Neural cell (in vitro differentiated cells): ENCODE measurements around the gene TRIO. TPM values are rescaled to one million over a fixed set of nuclear protein-coding genes. Genes with fewer than 3 reads are reported as not detected.

ENCODE experiments used
- H2AFZ ChIP-seq: fragments of 200-600, 300-800 bp; sonication (generic), shearing (Covaris generic); 2 replicates; pipeline ENCODE4 v1.6.0; 2014; ENCODE audit warnings: low read depth, mild to moderate bottlenecking, antibody characterized with exemption, low read length, moderate library complexity
- H3F3A ChIP-seq: fragments of 200-600 bp; shearing (Covaris generic); 2 replicates; pipeline ENCODE4 v1.6.1; 2016; ENCODE audit warnings: mild to moderate bottlenecking, moderate library complexity, mixed read lengths, antibody characterized with exemption, low read length; ENCODE audit not compliant: insufficient read depth, poor library complexity, severe bottlenecking
- H3K27ac ChIP-seq: fragments of 200-600, 300-800 bp; sonication (generic), shearing (Covaris generic); 2 replicates; pipeline ENCODE4 v1.5.1; 2014; ENCODE audit warnings: mild to moderate bottlenecking, low read length, moderate library complexity
- H3K27me3 ChIP-seq: fragments of 300-800, 200-600 bp; sonication (generic), shearing (Covaris generic); 2 replicates; pipeline ENCODE4 v1.6.0; 2014; ENCODE audit warnings: mild to moderate bottlenecking, low read depth, low read length, moderate library complexity; ENCODE audit not compliant: insufficient read depth
- H3K36me3 ChIP-seq: fragments of 300-800, 200-600 bp; sonication (generic), shearing (Covaris generic); 2 replicates; pipeline ENCODE4 v1.5.1; 2014; ENCODE audit warnings: mild to moderate bottlenecking, antibody characterized with exemption, low read length, moderate library complexity; ENCODE audit not compliant: insufficient read depth
- H3K4me2 ChIP-seq: fragments of 300-800, 200-600 bp; sonication (generic), shearing (Covaris generic); 2 replicates; pipeline ENCODE4 v1.6.0; 2014; ENCODE audit warnings: mild to moderate bottlenecking, low read length
- H3K4me3 ChIP-seq: fragments of 300-800, 200-600 bp; sonication (generic), shearing (Covaris generic); 2 replicates; pipeline ENCODE4 v1.5.1; 2014; ENCODE audit warnings: mild to moderate bottlenecking, low read length, moderate library complexity
- H3K79me2 ChIP-seq: fragments of 200-600 bp; shearing (Covaris generic); replicated peaks from 2 replicates; pipeline ENCODE4 v1.6.0; 2014; ENCODE audit warnings: mild to moderate bottlenecking, low read length, moderate library complexity; ENCODE audit not compliant: insufficient read depth
- H3K9ac ChIP-seq: fragments of 300-800, 200-600 bp; sonication (generic), shearing (Covaris generic); 2 replicates; pipeline ENCODE4 v1.6.1; 2016; ENCODE audit warnings: mild to moderate bottlenecking, low read length, mixed read lengths
- H3K9me2 ChIP-seq: fragments of 200-600 bp; shearing (Covaris generic); 2 replicates; pipeline ENCODE4 v1.6.1; 2016; ENCODE audit warnings: mild to moderate bottlenecking, low read length, mixed read lengths; ENCODE audit not compliant: insufficient read depth
- H3K9me3 ChIP-seq: fragments of 200-600, 300-800 bp; sonication (generic), shearing (Covaris generic); 2 replicates; pipeline ENCODE4 v1.6.1; 2016; ENCODE audit warnings: mild to moderate bottlenecking, mixed run types, low read length, moderate library complexity, mixed read lengths
- H4K20me1 ChIP-seq: fragments of 200-600 bp; shearing (Covaris generic); 2 replicates; pipeline ENCODE4 v1.6.1; 2016; ENCODE audit warnings: mild to moderate bottlenecking, mixed run types; ENCODE audit not compliant: insufficient read depth
- EP300 ChIP-seq: fragments of 450-650 bp; conservative IDR thresholded peaks from 2 replicates; pipeline ENCODE4 v1.6.1; 2014; ENCODE audit warnings: antibody characterized with exemption, mild to moderate bottlenecking, moderate library complexity; ENCODE audit not compliant: poor library complexity, severe bottlenecking
- EZH2 ChIP-seq: fragments of 200-600, 300-800 bp; shearing (Covaris generic), sonication (generic); IDR thresholded peaks from 2 replicates; pipeline ENCODE4 v1.6.1; 2014; ENCODE audit warnings: antibody characterized with exemption, low read length, borderline replicate concordance, mild to moderate bottlenecking; ENCODE audit not compliant: insufficient read depth, poor library complexity, severe bottlenecking
- MXI1 ChIP-seq: fragments of 450-650 bp; conservative IDR thresholded peaks from 2 replicates; pipeline ENCODE4 v1.6.1; 2014; ENCODE audit warnings: antibody characterized with exemption, mild to moderate bottlenecking; ENCODE audit not compliant: poor library complexity, severe bottlenecking
- POLR2AphosphoS5 ChIP-seq: IDR thresholded peaks from 2 replicates; pipeline ENCODE4 v1.6.1; 2012
- RAD21 ChIP-seq: fragments of 450-650 bp; conservative IDR thresholded peaks from 2 replicates; pipeline ENCODE4 v1.6.1; 2014; ENCODE audit warnings: antibody characterized with exemption, mild to moderate bottlenecking, moderate library complexity
- SMC3 ChIP-seq: fragments of 450-650 bp; conservative IDR thresholded peaks from 2 replicates; pipeline ENCODE4 v1.6.1; 2014; ENCODE audit warnings: antibody characterized with exemption, mild to moderate bottlenecking, moderate library complexity; ENCODE audit not compliant: poor library complexity
- TAF1 ChIP-seq: IDR thresholded peaks from 2 replicates; pipeline ENCODE4 v1.6.1; 2012; ENCODE audit warnings: low read depth
- polyA plus RNA-seq: library from polyadenylated mRNA; depleted of rRNA; stranded (reverse); fragments of >200 nt; gene quantifications from 2 replicates; pipeline ENCODE4 v1.2.3, GENCODE V29; 2014
- TF ChIP-seq, protein P1 (sequence below): IDR thresholded peaks from 2 replicates; pipeline ENCODE4 v1.6.1; 2012; ENCODE audit warnings: borderline replicate concordance
- TF ChIP-seq, protein P2 (sequence below): fragments of 450-650 bp; IDR thresholded peaks from 2 replicates; pipeline ENCODE4 v1.5.1; 2014; ENCODE audit warnings: antibody characterized with exemption, mild to moderate bottlenecking, moderate library complexity; ENCODE audit not compliant: poor library complexity, severe bottlenecking

Gene TRIO
- polyA plus RNA-seq, 1 donor from 2014 or later: 168 TPM

DNA sequence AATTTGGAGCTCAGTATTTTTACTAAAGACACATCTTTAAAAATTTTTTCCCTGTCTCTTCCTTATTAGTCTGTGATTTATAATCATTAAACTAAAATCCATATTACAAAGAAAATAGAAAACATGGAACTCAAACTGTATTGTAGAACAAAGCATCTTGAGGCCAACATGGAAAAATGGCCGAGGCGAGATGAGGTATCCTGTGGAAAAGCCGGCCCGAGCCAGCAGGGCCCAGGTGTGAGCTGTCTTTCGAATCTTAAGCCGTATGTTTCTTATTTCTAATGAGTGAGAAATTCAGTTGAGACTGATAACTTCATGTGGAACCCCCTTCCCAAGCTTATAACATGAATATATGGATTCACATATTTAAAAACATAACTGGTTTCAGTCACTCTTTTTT, 268.1 kb downstream of the TRIO start:
- H3K27ac ChIP-seq: no peak overlapping the region
- TF ChIP-seq RAD21: no peak
- TF ChIP-seq, protein P1, sequence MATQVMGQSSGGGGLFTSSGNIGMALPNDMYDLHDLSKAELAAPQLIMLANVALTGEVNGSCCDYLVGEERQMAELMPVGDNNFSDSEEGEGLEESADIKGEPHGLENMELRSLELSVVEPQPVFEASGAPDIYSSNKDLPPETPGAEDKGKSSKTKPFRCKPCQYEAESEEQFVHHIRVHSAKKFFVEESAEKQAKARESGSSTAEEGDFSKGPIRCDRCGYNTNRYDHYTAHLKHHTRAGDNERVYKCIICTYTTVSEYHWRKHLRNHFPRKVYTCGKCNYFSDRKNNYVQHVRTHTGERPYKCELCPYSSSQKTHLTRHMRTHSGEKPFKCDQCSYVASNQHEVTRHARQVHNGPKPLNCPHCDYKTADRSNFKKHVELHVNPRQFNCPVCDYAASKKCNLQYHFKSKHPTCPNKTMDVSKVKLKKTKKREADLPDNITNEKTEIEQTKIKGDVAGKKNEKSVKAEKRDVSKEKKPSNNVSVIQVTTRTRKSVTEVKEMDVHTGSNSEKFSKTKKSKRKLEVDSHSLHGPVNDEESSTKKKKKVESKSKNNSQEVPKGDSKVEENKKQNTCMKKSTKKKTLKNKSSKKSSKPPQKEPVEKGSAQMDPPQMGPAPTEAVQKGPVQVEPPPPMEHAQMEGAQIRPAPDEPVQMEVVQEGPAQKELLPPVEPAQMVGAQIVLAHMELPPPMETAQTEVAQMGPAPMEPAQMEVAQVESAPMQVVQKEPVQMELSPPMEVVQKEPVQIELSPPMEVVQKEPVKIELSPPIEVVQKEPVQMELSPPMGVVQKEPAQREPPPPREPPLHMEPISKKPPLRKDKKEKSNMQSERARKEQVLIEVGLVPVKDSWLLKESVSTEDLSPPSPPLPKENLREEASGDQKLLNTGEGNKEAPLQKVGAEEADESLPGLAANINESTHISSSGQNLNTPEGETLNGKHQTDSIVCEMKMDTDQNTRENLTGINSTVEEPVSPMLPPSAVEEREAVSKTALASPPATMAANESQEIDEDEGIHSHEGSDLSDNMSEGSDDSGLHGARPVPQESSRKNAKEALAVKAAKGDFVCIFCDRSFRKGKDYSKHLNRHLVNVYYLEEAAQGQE: no peak
- no peak for TF ChIP-seq MXI1
- TF ChIP-seq, protein P2, sequence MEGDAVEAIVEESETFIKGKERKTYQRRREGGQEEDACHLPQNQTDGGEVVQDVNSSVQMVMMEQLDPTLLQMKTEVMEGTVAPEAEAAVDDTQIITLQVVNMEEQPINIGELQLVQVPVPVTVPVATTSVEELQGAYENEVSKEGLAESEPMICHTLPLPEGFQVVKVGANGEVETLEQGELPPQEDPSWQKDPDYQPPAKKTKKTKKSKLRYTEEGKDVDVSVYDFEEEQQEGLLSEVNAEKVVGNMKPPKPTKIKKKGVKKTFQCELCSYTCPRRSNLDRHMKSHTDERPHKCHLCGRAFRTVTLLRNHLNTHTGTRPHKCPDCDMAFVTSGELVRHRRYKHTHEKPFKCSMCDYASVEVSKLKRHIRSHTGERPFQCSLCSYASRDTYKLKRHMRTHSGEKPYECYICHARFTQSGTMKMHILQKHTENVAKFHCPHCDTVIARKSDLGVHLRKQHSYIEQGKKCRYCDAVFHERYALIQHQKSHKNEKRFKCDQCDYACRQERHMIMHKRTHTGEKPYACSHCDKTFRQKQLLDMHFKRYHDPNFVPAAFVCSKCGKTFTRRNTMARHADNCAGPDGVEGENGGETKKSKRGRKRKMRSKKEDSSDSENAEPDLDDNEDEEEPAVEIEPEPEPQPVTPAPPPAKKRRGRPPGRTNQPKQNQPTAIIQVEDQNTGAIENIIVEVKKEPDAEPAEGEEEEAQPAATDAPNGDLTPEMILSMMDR: no peak
- no peak for TF ChIP-seq EP300
- no peak overlapping the region for H3K4me2 ChIP-seq

GRCh38 chr5:14413331-14413750, 270.2 kb downstream of the TRIO start:
- Histone ChIP-seq H3F3A (no peaks in the 10 kb centered on the region), H3K27ac (no peak overlapping the region), H3K4me2 (no peak overlapping the region), H3K9ac (no peak overlapping the region), H3K27me3 (no peaks in the 10 kb centered on the region), H2AFZ (no peak overlapping the region), H3K9me2 (no peaks in the 10 kb centered on the region), H4K20me1 (no peaks in the 10 kb centered on the region), H3K4me3 (no peak overlapping the region), H3K36me3 (peaks cover 7% of the 10 kb centered on the region), H3K79me2 (no peaks in the 10 kb centered on the region), H3K9me3 (no peaks in the 10 kb centered on the region)
- TF ChIP-seq, protein P2: no peak
- TF ChIP-seq EP300 (no peak), SMC3 (no peak), POLR2AphosphoS5 (no peak), EZH2 (no peak), TAF1 (no peak), RAD21 (no peak), MXI1 (no peak)
- TF ChIP-seq, protein P1: no peak

More for the DNA sequence above, 268.1 kb downstream of the TRIO start:
- Histone ChIP-seq H2AFZ (no peak overlapping the region), H3K9ac (no peak overlapping the region), H3K36me3 (peaks cover 7% of the 10 kb centered on the region), H3K9me2 (no peaks in the 10 kb centered on the region), H3K27me3 (no peaks in the 10 kb centered on the region), H3K4me3 (no peak overlapping the region), H3F3A (no peaks in the 10 kb centered on the region), H3K79me2 (no peaks in the 10 kb centered on the region), H4K20me1 (no peaks in the 10 kb centered on the region), H3K9me3 (no peaks in the 10 kb centered on the region)
